Daoy (cell line): ENCODE results near the gene DGKH. TPM values are rescaled to one million over a fixed set of nuclear protein-coding genes. Genes with fewer than 3 reads are reported as not detected.
"Not testable (repeated sequence)": the region's sequence is repeated elsewhere in the genome, so short reads cannot be mapped to it uniquely, and the experiment has no call there.

ENCODE experiments used
- DNase-seq: peaks from one replicate; pipeline ENCODE4 v3.0.0-alpha.2; 2015; ENCODE audit warnings: low read depth
- total RNA-seq: library from RNA; depleted of rRNA; stranded (reverse); fragments of >200 nt; shearing (Covaris generic); gene quantifications from 2 replicates; pipeline ENCODE4 v1.2.3, GENCODE V29; 2014

DGKH gene
- total RNA-seq, 1 experiment from 2014 or later: 4.3 TPM

DNA sequence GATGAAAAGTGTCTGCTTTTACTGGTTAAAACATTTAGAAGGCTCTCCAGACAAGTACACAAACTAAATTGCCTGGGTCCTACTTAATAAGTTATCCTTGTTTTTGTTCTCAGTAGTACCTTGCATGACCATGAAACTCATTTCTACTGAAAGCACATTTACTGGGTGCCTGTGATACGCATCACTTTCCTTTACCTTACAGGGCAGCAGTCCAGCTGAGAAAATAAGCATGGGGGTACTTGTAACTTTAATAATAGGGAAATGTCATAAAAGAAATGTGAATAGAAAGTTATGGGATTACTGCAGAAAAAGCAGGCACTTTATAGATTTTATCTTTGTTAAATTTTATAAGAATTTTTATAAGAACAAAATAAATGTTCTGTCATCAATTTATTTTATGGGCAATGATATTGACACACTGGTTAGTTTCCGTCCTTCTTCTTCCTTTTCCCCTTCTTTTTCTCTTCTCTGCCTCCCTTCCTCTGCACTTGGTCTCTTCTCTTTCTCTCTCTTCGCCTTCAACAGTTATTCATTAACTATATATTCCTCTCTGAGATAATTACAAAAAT, 116.2 kb downstream of the DGKH start:
- DNase-seq: no peak

DNA sequence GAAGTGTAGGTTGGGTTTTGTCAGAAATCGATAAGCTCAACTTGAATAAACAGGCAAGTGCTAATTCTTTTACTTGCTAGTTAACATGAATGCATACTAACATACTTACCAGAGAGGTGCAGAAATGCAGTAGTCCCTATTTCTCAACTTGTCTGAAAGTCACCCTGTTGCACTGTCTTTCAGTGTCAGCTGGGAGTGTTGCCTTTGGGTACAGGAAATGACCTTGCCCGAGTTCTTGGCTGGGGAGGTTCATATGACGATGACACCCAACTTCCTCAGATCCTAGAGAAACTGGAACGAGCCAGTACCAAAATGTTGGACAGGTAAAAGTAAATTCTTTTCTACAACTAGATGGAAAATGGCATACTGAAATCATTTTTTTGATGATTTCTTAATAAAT, 120.0 kb downstream of the DGKH start:
- DNase-seq: no peak

DNA sequence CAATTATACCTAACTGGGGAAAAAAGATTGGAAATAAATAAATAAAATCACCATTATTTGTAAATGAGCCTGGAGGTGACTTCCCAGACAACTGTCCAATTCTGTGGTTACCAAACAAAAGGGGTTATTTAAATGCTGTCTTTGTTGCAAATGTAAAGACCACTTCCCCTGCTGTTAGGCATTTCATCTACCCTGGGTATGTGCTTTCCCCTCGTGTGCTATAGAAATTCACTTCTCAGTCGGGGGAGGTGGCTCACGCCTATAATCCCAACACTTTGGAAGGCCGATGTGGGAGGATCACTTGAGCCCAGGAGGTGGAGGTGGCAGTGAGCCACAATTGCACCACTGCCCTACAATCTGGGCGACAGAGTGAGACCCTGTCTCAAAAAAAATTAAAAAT, 121.6 kb downstream of the DGKH start:
- no peak for DNase-seq

DNA sequence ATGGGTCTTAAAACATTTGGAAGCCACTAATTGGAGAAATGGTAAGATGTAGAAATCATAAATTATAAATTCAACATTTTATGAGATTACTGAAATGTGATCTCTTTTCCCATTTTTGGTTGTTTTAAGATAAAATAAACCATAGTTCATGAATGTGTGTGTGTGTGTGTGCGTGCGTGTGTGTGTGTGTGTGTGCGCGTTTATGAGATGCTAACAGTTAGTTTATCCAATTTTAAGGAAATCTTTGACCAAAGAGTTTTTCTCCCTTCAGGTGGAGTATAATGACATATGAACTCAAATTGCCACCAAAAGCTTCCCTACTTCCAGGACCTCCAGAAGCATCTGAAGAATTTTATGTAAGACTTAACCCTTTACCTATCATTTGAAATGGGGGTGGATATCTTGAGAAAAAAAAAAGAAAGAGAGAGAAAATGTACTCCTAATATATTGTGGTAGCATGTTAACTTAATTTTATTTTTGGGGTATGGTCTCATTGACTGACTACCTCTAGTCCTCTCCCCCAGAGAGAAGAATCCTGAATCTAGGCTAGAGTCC, 125.4 kb downstream of the DGKH start:
- no peak for DNase-seq

DNA sequence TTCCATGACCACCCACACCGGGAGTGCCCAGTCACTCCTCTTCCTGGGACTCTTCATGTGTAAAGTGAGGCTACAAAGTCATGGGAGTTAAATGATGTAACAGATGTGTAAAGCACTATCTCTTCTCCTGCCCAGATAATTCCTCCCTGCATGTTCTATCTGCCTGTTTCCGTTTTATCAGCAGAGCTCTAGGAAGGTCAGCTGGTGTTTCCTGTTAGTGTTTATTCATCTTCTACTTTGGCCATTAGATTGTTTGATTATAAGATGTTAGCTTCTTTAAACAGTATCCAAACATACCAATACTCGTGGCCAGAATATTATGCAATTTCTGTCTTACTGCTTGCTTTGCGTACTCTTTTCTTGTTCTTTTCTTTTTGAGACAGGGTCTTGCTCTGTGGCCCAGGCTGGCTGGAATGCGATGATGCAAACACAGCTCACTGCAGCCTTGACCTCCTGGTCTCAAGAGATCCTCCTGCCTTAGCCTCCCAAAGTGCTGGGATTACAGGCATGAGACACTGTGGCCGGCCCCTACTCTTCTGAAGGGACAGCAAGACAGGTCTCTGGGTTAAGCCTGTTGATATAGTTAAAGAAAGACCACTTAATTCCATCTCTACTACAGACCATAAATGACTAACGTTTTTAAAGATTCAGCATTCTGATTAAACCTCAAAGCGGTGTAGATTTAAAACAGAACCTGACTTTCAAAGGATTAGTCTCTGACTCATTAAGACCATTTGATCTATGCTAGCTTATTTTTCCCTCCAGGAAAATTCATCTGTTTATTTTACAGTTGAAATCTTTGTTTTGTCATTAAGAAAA, 126.1 kb downstream of the DGKH start:
- DNase-seq: no peak

DNA sequence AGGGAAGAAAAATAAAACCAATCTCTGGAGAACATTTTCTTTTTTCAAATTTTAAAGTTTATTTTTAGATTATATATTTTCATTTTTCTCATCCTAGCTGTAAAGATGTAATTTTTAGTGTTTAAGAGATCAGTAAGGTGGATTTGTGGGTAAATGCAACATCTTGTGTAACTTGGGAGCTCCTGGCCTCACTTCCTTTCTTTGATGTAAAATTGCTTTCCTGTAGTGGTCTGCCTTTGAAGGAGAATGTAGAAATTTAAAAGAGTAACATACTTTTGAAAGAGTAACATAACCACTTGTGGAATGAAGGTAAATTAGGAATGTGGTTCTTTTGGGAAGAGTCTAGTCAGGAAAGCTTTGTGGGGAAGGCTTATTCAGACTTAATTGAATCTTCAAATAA, 127.8 kb downstream of the DGKH start:
- no peak for DNase-seq

DNA sequence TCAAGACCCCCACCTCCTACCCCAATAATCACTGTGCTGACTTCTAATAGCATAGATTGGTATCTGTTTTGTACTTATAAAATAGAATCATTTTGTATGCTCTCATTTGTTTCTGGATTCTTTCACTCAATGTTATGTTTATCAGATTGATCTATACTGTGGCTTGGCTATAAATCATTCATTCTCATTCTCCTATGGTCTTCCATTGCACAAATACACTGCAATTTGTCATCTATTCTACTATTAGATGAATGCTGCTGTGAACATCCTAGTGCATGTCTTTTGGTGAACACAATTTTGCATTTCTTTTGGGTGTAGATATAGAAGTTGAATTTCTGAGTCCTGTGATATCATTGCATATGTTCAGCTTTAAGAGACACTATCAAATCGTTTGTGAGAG, 128.7 kb downstream of the DGKH start:
- DNase-seq: no peak

DNA sequence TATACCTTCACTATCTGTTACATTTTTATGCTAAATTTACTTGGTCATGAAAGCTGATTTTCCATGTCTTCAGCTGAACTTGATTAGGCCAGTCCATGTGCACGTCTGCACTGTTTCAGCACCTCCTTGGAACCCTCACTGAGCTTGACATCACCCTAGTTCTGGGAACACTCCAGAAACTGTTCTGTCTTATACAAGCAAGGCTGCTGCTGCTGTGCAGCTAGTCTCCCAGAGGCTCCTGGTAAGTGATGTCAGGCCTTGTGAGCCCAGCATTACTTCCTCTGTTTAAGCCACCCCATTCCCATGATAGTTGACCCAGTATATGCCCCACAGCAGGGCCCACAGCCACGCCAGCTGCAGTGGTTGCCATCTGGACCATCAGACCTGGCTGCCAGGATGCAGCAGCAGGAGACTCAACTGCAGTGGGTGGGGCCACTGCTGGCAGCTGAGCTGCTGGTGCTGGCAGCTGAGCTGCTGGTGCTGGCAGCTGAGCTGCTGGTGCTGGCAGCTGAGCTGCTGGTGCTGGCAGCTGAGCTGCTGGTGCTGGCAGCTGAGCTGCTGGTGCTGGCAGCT, 133.0 kb downstream of the DGKH start:
- no peak for DNase-seq

DNA sequence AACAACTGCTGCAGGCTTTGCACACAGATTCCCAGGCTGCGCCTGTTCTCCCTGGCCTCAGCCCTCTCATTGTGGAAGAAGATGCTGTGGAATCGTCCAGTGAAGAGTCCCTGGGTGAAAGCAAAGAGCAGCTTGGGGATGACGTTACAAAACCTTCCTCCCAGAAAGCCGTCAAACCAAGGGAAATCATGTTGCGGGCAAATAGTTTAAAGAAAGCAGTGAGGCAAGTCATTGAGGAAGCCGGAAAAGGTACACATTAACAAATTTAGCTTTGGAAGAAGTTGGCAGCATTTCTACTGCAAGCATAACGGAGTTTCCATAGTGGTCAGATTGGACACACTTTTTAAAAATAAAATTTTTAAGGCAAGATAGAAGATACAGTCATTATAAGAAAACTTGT, 140.6 kb downstream of the DGKH start:
- no peak for DNase-seq

DNA sequence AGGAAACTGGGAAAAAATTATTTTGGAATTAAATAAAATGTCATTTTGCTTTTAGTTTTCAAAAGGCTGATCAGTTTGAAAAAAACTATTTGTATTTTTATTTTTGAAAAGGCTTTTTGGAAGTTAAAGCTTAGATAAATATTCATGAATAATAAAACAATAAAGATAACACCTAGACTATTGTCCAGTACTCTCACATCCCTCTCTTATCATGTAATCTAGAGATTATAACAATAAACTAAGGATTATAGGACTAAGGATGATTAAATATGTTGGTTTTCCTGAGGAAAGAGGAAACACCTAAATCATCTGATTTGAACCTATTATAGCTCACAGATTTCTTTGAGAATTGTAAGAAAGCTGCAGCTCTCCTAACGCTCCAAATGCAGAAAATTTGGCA, 142.1 kb downstream of the DGKH start:
- DNase-seq: no peak

DNA sequence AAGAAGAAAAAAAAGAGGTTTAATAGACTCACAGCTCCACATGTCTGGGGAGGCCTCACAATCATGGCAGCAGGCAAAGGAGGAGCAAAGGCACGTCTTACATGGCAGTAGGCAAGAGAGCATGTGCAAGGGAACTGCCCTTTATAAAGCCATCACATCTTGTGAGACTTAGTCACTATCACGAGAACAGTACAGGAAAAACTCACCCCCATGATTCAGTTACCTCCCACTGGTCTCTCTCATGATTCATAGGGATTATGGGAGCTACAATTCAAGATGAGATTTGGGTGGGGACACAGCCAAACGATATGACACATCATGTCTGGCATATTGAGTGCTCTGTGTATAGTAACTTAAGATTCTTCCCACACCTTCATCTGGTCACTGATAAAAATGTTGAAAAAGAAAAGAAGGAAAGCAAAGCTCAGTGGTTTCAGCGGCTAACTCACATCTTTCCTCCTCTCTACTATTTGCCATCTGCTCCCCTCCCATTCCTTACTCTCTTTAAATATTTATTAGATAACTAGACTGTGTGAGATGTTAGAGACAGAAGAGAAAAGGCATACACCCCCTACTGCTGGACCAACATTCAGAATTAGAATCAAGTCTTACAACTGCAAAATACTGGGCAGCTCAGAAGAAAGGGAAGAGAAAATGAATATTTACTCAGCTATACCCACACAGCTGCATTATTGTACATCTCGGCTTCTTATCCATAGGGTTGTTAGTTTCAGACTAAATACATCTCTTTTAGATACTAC, 163.4 kb downstream of the DGKH start:
- peak; percentile 3 for DNase-seq

DNA sequence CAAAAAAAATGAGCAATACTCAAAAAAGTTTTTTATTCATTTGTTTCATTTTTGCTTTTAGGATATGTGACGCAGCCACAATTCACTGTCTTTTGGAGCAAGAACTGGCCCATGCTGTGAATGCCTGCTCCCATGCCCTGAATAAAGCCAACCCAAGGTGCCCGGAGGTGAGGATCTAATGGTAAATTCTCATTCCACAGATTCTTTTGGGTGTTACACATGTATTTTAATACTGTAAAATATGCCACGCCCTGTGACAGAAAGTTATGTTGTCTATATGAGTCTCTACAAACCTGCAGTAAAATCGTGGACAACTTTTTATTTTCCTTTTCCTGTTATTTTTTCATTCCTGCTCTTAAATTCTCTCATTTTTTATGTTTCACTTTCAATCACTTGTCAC, 166.0 kb downstream of the DGKH start:
- DNase-seq: no peak

DNA sequence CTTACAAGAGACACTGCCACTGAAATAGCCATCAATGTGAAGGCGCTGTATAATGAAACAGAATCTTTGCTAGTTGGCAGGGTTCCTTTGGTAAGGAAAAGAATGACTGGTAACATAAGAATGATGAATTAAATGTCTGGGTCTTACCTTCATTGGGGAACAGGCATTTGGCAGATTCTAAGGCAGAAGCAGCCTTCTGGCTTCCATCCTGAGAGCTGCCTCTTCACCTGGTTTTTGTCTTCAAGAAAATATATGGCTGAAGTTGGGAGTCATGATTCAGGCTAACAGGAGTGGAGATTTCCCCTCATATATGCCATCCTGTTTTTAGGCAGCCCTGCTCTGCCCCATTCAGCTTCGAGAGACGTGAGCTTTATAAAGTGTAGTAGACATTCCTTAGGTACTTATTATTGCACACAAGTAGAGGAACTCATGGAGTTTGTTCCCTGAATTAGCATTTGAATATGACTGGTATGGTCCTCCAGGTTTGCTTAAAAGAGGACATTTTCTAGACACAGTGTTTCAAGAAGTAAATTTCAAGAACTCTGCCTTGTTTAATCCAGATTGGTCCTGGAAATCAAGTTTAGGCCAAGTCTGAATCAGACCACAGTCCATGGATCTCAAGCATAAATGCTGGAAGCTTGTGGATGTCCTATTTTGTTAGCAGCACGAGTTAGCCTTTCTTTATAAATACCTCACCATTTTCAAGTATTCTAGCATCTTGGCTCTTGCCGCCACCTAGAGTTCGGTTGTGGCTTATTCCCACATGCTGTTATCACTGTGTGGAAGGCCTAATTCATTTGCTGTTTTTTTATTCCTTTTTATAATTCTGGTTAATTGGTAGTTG, 167.4 kb downstream of the DGKH start:
- DNase-seq: peak; percentile 13

DNA sequence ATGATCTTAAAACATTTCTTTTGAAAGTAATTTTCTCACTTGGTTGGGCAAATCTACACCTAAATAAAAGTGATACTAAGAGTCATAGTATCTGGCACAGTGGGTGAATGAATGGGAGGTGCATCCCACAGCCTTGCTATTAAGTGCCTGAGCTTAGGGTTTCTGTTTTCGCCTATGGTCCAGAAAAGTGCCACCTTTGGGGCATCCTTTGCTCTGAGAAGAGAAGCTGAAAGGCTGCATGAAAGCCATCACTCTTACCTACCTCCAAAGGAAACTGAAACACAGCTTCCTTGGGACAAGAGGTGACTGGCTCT, 167.9 kb downstream of the DGKH start:
- no peak for DNase-seq

DNA sequence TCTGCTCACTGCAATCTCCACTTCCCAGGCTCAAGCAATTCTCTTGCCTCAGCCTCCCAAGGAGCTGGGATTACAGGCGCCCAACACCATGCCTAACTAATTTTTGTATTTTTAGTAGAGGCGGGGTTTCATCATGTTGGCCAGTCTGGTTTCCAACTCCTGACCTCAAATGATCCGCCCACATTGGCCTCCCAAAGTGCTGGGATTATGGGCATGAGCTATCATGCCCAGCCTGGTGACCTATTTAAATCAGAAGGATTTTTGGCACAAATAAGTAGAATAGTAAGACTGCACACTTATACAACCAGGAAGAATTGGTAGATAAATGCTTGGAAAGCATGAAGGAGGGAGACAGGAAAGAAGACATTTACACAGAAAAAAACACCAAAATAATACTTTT, 170.1 kb downstream of the DGKH start:
- no peak for DNase-seq

DNA sequence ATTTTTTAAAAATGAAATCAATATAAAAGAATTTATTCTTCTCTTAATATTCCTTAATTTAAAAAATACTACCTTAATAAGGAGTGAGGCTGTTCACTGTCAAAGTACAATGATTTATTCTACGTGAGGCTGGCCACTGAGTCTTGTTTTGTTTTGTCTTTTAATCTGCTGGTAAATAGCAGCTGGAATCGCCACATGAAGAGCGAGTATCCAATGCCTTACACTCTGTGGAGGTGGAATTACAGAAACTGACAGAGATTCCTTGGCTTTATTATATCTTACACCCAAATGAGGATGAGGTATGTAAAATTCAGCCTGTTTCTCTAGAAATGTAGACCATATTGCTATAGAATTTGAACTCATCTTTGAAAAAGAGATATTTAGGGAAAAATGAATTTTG, 170.6 kb downstream of the DGKH start:
- DNase-seq: no peak

DNA sequence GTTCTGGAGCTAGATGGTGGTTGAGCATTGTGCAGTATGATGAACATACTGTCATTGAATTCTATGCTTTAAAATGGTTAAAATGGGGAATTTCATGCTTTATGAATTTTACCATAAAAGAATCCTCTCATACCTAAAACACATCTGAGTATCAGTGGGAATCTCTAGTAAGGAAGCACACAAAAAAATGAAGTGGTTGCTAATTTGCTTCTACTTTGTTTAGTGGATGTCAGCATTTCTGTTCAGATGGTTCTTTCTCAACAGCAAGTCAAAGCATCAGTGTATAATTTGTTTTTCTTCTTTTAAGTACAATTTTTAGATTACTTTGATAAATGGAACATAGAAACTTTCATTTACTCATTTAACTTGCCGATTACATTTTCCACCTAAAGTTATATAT, 171.4 kb downstream of the DGKH start:
- no peak for DNase-seq

DNA sequence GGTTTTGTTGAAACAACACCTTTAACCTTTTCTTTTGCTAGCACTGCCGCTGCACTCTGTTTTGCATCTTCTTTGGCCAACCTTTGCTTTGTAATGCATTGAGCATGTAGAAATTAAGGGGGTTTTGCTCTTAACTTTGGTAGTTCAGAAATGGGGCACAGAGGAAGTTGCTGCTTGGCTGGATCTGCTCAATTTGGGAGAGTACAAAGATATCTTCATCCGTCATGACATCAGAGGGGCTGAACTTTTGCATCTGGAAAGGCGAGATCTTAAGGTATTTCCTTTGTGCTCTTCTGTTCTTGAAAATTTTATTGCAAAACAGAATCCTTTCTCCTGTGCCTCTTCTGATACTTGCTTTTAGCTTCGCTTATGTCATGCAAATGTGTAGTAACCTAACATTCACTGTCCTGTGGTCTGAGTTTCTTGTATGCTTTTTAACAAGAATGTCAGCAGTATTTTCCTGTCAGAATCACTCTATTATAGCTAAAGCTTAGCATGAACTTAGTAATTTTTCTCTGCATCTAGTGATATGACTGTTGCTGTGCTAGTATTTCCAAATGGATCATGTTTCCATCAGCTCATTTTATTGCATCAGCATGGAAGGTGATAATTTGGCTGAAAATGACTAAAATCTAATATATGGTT, 172.8 kb downstream of the DGKH start:
- DNase-seq: no peak

DNA sequence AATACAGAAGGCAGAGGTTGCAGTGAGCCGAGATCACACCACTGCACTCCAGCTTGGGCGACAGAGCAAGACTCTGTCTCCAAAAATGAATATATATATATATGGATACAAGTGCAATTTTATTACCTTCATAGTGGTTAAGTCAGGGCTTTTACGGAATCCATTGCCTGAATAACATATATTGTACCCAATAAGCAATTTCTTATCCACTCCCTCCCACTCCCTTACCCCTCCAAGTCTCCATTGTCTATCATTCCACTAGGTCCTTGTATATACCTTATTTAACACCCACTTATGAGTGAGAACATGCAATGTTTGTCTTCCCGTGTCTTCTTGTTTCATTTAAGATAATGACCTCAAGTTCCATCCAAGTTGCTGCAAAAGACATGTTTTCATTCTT, 175.2 kb downstream of the DGKH start:
- DNase-seq: no peak

DNA sequence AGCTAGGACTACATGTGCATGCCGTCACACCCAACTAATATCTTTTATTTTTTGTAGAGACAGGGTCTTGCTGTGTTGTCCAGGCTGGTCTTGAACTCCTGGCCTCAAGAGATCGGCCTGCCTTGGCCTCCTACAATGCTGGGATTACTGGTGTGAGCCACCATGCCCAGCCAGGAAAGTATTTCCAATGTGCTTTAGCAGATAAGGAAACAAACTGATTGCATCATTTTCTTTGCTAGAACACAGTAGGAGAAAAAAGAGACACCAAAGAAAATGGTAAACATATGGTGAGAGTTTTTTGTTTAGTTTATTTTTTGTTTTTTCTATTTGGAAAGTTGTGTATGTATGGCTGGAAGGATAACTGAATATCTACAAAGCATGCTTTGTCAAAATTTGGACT, 176.6 kb downstream of the DGKH start:
- DNase-seq: no peak

DNA sequence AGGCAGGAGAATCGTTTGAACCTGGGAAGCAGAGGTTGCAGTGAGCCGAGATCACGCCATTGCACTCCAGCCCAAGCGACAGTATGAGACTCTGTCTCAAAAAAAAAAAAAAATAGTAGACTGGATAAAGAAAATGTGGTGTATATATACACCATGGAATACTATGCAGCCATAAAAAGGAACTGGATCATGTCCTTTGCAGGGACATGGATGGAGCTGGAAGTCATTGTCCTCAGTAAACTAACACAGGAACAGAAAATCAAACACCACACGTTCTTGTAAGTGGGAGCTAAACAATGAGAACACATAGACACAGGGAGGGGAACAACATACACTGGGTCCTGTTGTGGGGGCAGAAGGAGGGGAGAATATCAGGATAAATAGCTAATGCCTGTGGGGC, 178.3 kb downstream of the DGKH start:
- not testable (repeated sequence) for DNase-seq
